ENCODE data around the gene USF2. TPM values are rescaled to one million over a fixed set of nuclear protein-coding genes. Genes with fewer than 3 reads are reported as not detected.

Gene USF2
- total RNA-seq, 1 experiment from 2014 or later: 123 TPM

DNA sequence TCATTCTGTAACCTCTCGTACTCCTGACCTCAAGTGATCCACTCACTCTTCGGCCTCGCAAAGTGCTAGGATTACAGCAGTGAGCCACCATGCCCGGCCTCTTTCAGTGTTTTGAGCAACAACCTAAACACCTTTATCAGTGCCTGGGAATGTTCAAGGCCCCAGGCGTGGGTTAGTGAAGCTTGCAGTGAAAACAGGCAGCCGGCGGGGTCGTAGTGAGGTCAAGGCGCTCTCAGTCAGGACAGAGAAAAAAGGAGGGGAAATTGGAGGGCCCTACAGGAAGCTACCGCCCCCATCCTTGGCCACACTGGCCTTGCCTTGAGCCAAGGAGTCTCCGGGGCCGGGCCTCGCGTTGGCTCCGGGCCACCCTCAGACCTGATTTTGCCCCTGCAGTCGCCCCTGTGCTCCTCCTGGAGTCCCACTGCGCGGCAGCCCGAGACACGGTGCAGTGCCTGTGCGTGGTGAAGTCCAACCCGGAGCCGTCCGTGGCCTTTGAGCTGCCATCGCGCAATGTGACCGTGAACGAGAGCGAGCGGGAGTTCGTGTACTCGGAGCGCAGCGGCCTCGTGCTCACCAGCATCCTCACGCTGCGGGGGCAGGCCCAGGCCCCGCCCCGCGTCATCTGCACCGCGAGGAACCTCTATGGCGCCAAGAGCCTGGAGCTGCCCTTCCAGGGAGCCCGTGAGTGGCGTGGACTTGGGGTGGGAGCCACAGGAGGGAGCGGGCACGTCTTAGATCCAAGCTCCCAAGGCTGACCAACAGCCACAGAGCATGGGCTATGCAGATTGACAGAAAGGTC lies 40.9 kb downstream of the USF2 start:
- Histone ChIP-seq H3K4me1 (ENCODE audit: insufficient read depth, low read length) (no peaks in the 10 kb centered on the region; the same call in 1 of the 2 replicates), H2BK12ac (ENCODE audit: insufficient read length, low read depth, low read length) (no peak overlapping the region), H4K5ac (ENCODE audit: insufficient read length, low read depth, low read length) (no peak overlapping the region), H2BK20ac (ENCODE audit: low read depth, low read length, poor library complexity, severe bottlenecking) (no peak overlapping the region), H3K56ac (ENCODE audit: insufficient read length, low read depth, low read length) (no peak overlapping the region), H4K91ac (ENCODE audit: insufficient read length, low read depth, low read length) (no peak overlapping the region), H3K18ac (ENCODE audit: insufficient read length, low read depth, low read length) (no peak overlapping the region), H2BK120ac (ENCODE audit: low read depth, low read length, poor library complexity, severe bottlenecking) (no peak overlapping the region), H2BK15ac (ENCODE audit: low read depth, low read length) (no peak overlapping the region), H2BK5ac (ENCODE audit: insufficient read length, low read length) (no peak overlapping the region), H3K4me2 (ENCODE audit: insufficient read depth, insufficient read length, low read length) (no peak overlapping the region), H3K4ac (ENCODE audit: low read depth, low read length) (no peak overlapping the region), H3T11ph (ENCODE audit: low read length) (no peak overlapping the region), H3K27me3 (ENCODE audit: insufficient read depth, low read length) (no peaks in the 10 kb centered on the region), H4K8ac (replicated peaks; ENCODE audit: insufficient read length, low read depth, low read length) (no peak overlapping the region), H3K23me2 (ENCODE audit: insufficient read length, low read depth, low read length, poor library complexity, severe bottlenecking) (no peaks in the 10 kb centered on the region), H3K27ac (ENCODE audit: insufficient read length, low read depth, low read length) (no peak overlapping the region), H2AK5ac (ENCODE audit: insufficient read length, low read length) (no peak overlapping the region), H2AFZ (ENCODE audit: low read length) (no peak overlapping the region), H4K20me1 (ENCODE audit: control insufficient read depth, insufficient read depth, insufficient read length) (no peaks in the 10 kb centered on the region), H3K79me1 (ENCODE audit: insufficient read depth, low read depth, low read length, poor library complexity, severe bottlenecking) (no peaks in the 10 kb centered on the region), H3K14ac (ENCODE audit: insufficient read depth, low read length) (no peak overlapping the region; the same call in 1 of the 2 replicates), H3K9me3 (ENCODE audit: control insufficient read depth, low read depth, low read length) (no peaks in the 10 kb centered on the region), H3K79me2 (ENCODE audit: insufficient read depth, low read length) (no peaks in the 10 kb centered on the region), H3K9ac (ENCODE audit: extremely low read depth, insufficient read length, low read length) (no peak overlapping the region), H3K23ac (ENCODE audit: insufficient read length, low read depth, low read length) (no peak overlapping the region)
- H3K4me3 Mint-ChIP-seq: no peak overlapping the region
- H3K36me3 Mint-ChIP-seq (ENCODE audit: insufficient read depth in 1 of 3, low read depth in 3 of 3): peaks cover 0 to 2% (median 0%) of the 10 kb centered on the region in 3 experiments; a peak in 1 of 7 replicates
- H3K4me1 Mint-ChIP-seq: peaks cover 0 to 4% of the 10 kb centered on the region in 2 experiments; a peak in 1 of 4 replicates
- no peaks in the 10 kb centered on the region; the same call in 1 of the 2 replicates for H3K27me3 Mint-ChIP-seq (ENCODE audit: low read depth)
- WGBS (ENCODE audit: extremely low coverage, insufficient read length, low lambda C conversion rate): no CpG with 5 or more reads among the region's 47 CpGs
- peak overlapping the region in 1 of 3 experiments; percentile 32; a peak in 1 of 7 replicates for H3K27ac Mint-ChIP-seq
- TF ChIP-seq, protein P1, sequence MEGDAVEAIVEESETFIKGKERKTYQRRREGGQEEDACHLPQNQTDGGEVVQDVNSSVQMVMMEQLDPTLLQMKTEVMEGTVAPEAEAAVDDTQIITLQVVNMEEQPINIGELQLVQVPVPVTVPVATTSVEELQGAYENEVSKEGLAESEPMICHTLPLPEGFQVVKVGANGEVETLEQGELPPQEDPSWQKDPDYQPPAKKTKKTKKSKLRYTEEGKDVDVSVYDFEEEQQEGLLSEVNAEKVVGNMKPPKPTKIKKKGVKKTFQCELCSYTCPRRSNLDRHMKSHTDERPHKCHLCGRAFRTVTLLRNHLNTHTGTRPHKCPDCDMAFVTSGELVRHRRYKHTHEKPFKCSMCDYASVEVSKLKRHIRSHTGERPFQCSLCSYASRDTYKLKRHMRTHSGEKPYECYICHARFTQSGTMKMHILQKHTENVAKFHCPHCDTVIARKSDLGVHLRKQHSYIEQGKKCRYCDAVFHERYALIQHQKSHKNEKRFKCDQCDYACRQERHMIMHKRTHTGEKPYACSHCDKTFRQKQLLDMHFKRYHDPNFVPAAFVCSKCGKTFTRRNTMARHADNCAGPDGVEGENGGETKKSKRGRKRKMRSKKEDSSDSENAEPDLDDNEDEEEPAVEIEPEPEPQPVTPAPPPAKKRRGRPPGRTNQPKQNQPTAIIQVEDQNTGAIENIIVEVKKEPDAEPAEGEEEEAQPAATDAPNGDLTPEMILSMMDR (conservative IDR thresholded peaks at IDR 0.05): no peak
- no peaks in the 10 kb centered on the region for H3K9me3 Mint-ChIP-seq
- DNase-seq: no peak
